K562 (cell line): Measurements from ENCODE around the gene KLHL22. TPM values are rescaled to one million over a fixed set of nuclear protein-coding genes. Genes with fewer than 3 reads are reported as not detected.

Experiments
- ATAC-seq: fragments of 200-7000 bp; cut with Tn5 transposase; 3 replicates; pipeline ENCODE4 v1.9.1; 2020; ENCODE audit warnings: moderate library complexity
- BruUV-seq: library from RNA; stranded (reverse); fragments of 400-500 nt; replicated peaks from 2 replicates; lab custom pipeline; 2021; lab: Mats Ljungman, UMichigan
- CTCF ChIA-PET: fragments of 300-600 bp; formaldehyde crosslinking; extraction: SDS; loops from one replicate; lab custom pipeline; 2021; ENCODE audit warnings: low intra/inter-chr PET ratio; lab: Yijun Ruan, JAX
- POLR2A ChIA-PET: fragments of 300-600, 350-650 bp; sonication (Branson Sonifier 250); formaldehyde crosslinking; extraction: SDS; loops from one replicate; lab custom pipeline; 2021; ENCODE audit warnings: antibody characterized with exemption, inconsistent platforms; lab: Yijun Ruan, JAX
- DNase-seq, 4 experiments: peaks; one replicate each; pipeline versions ENCODE4 v3.0.0 to v3.0.0-alpha.2; 2011 to 2018; ENCODE audit warnings: low spot score in 3 of 4, mixed read lengths in 3 of 4; ENCODE audit errors: extremely low read depth in 1 of 4
- FAIRE-seq: peaks from 2 replicates; lab custom pipeline; 2011; peaks lifted over from hg19 to GRCh38; lab: Jason Lieb, UNC
- H2AFZ ChIP-seq: 2 replicates; pipeline ENCODE4 v1.6.0; 2011; ENCODE audit warnings: low read depth, low read length, control low read depth, inconsistent platforms
- H3K27ac ChIP-seq: fragments of 200-600 bp; 3 replicates; pipeline ENCODE4 v1.8.0; 2011; ENCODE audit warnings: low read depth, mild to moderate bottlenecking, control low read depth, inconsistent platforms, low read length, moderate library complexity, mixed read lengths; ENCODE audit errors: extremely low read depth
- H3K27me3 ChIP-seq, 2 experiments: fragments of 300-600 bp in 1 of 2; 2 replicates in 1 of 2; 3 replicates in 1 of 2; pipeline versions ENCODE4 v1.6.0 to v1.8.0; 2011; ENCODE audit warnings: inconsistent platforms in 2 of 2, low read length in 2 of 2, mild to moderate bottlenecking in 1 of 2, mixed read lengths in 1 of 2, moderate library complexity in 1 of 2; ENCODE audit not compliant: control insufficient read depth in 2 of 2, insufficient read depth in 2 of 2
- H3K36me3 ChIP-seq: fragments of 300-600 bp; 3 replicates; pipeline ENCODE4 v1.8.0; 2011; ENCODE audit warnings: mild to moderate bottlenecking, low read length, inconsistent platforms; ENCODE audit not compliant: control insufficient read depth, insufficient read depth
- H3K4me1 ChIP-seq, 2 experiments: fragments of 200-600 bp in 1 of 2; replicated peaks in 1 of 2; 2 replicates in 1 of 2; 3 replicates in 1 of 2; pipeline versions ENCODE4 v1.5.1 to v1.8.0; 2011; ENCODE audit warnings: inconsistent platforms in 2 of 2, low read length in 2 of 2, mild to moderate bottlenecking in 1 of 2, mixed read lengths in 1 of 2, moderate library complexity in 1 of 2; ENCODE audit not compliant: control insufficient read depth in 2 of 2, insufficient read depth in 2 of 2
- H3K4me2 ChIP-seq: 2 replicates; pipeline ENCODE4 v1.6.1; 2011; ENCODE audit warnings: low read length, control low read depth, inconsistent platforms, mixed read lengths; ENCODE audit not compliant: insufficient read depth
- H3K4me3 ChIP-seq: fragments of 200-600 bp; sonication (generic), shearing (Covaris generic); 2 replicates; pipeline ENCODE4 v1.5.1; 2016; ENCODE audit warnings: control low read depth, inconsistent platforms
- H3K79me2 ChIP-seq: fragments of 200-600 bp; 3 replicates; pipeline ENCODE4 v1.8.0; 2011; ENCODE audit warnings: low read length, inconsistent platforms; ENCODE audit not compliant: control insufficient read depth, insufficient read depth
- H3K9ac ChIP-seq, 2 experiments: 2 replicates each; pipeline versions ENCODE4 v1.6.0 to v1.6.1; 2011; ENCODE audit warnings: low read depth in 2 of 2, low read length in 2 of 2, control low read depth in 1 of 2, inconsistent platforms in 1 of 2, mild to moderate bottlenecking in 1 of 2, mixed read lengths in 1 of 2; ENCODE audit not compliant: insufficient read depth in 1 of 2
- H3K9me1 ChIP-seq: one replicate; pipeline ENCODE4 v1.6.0; 2011; ENCODE audit warnings: inconsistent platforms, mild to moderate bottlenecking, low read length, moderate library complexity; ENCODE audit not compliant: control insufficient read depth, insufficient read depth
- H3K9me3 ChIP-seq: replicated peaks from 2 replicates; pipeline ENCODE4 v1.5.1; 2011; ENCODE audit warnings: low read depth, low read length, inconsistent platforms; ENCODE audit not compliant: control insufficient read depth, insufficient read depth
- H4K20me1 ChIP-seq: replicated peaks from 2 replicates; pipeline ENCODE4 v1.6.1; 2011; ENCODE audit warnings: low read length, inconsistent platforms, mixed read lengths; ENCODE audit not compliant: control insufficient read depth, insufficient read depth
- CEBPZ ChIP-seq: fragments of 150-350 bp; IDR thresholded peaks from 2 replicates; pipeline ENCODE4 v1.6.1; 2014; ENCODE audit warnings: low read depth, mild to moderate bottlenecking, low read length, borderline replicate concordance
- CUX1 ChIP-seq: fragments of 200-800 bp; sonication (Bioruptor generic); IDR thresholded peaks from 2 replicates; pipeline ENCODE4 v1.6.1; 2016; ENCODE audit warnings: missing genetic modification characterization, missing compliant biosample characterization
- ETV1 ChIP-seq: fragments of 450-650 bp; conservative IDR thresholded peaks from 2 replicates; pipeline ENCODE4 v1.6.1; 2016; ENCODE audit warnings: missing genetic modification characterization, control low read depth, low read depth, missing compliant biosample characterization
- FOXM1 ChIP-seq, 2 experiments: fragments of 450-650 bp in 1 of 2; sonication (generic) in 1 of 2; formaldehyde crosslinking in 1 of 2; IDR thresholded peaks; 2 replicates each; pipeline versions ENCODE4 v1.6.1 to v1.9.0; 2017 to 2022; ENCODE audit warnings: low read depth in 2 of 2, mild to moderate bottlenecking in 2 of 2, missing genetic modification reagents in 1 of 2, moderate library complexity in 1 of 2
- NCOA4 ChIP-seq: fragments of 450-650 bp; IDR thresholded peaks from 2 replicates; pipeline ENCODE4 v1.6.1; 2018; ENCODE audit warnings: mild to moderate bottlenecking; ENCODE audit not compliant: partially characterized antibody
- NUFIP1 ChIP-seq: fragments of 450-650 bp; IDR thresholded peaks from 2 replicates; pipeline ENCODE4 v1.6.1; 2018; ENCODE audit not compliant: partially characterized antibody
- RAD21 ChIP-seq, 2 experiments: fragments of 250-450 bp in 1 of 2; fragments of 450-650 bp in 1 of 2; sonication (Bioruptor Pico) in 1 of 2; formaldehyde crosslinking in 1 of 2; IDR thresholded peaks in 1 of 2; conservative IDR thresholded peaks in 1 of 2; 2 replicates each; pipeline versions ENCODE4 v1.4.0 to v1.8.0; 2020 to 2022; ENCODE audit warnings: mild to moderate bottlenecking in 2 of 2, moderate library complexity in 1 of 2
- SP1 ChIP-seq: sonication (generic); formaldehyde crosslinking; IDR thresholded peaks from 2 replicates; pipeline ENCODE4 v1.8.1; 2022; ENCODE audit warnings: mild to moderate bottlenecking, missing genetic modification reagents
- ZNF431 ChIP-seq: sonication (generic); formaldehyde crosslinking; IDR thresholded peaks from 2 replicates; pipeline ENCODE4 v1.8.0; 2022; ENCODE audit warnings: mild to moderate bottlenecking, missing genetic modification reagents
- ZNF77 ChIP-seq: fragments of 250-450 bp; sonication (Bioruptor Pico); IDR thresholded peaks from 2 replicates; pipeline ENCODE4 v1.5.0; 2020
- WGBS: fragments of 100-300 bp; shearing (Covaris generic); methylation state at CpG from one replicate; pipeline ENCODE4 v1.1.6; 2016; ENCODE audit warnings: low coverage, mixed read lengths; ENCODE audit not compliant: insufficient coverage; ENCODE audit errors: missing lambda C conversion rate; 5-methylcytosine and 5-hydroxymethylcytosine counted together
- in situ Hi-C: fragments of 300-500 bp; cut with MboI; formaldehyde crosslinking; loops from 4 replicates; pipeline ENCODE4 v1.15.0; 2018; ENCODE audit warnings: inconsistent platforms, mixed read lengths
- intact Hi-C: fragments of 100-400 bp; cut with micrococcal nuclease; formaldehyde crosslinking; loops from 2 replicates; pipeline ENCODE4 v1.14.2; 2022
- polyA plus RNA-seq, 8 experiments: library from polyadenylated mRNA; depleted of rRNA in 4 of 8; stranded (reverse) in 5 of 8; unstranded in 3 of 8; fragments of >200 nt; fragmentation: Nextera tagmentation in 2 of 8; fragmentation: Illumina TruSeq in 1 of 8; extraction: Ambion mirVana in 2 of 8; extraction: Trizol in 1 of 8; gene quantifications; 2 replicates each; pipeline versions ENCODE4 v1.2.1 to v1.2.3, GENCODE V29; 2011 to 2014; ENCODE audit warnings: inconsistent platforms in 1 of 8, missing spikeins in 1 of 8
- total RNA-seq, 7 experiments: library from RNA; depleted of rRNA in 6 of 7; stranded (reverse); fragments of >200 nt in 6 of 7; fragmentation: Illumina TruSeq in 2 of 7; extraction: Trizol in 2 of 7; gene quantifications; 2 replicates each; pipeline versions ENCODE4 v1.2.1 to v1.2.3, GENCODE V29; 2011 to 2021; ENCODE audit warnings: low replicate concordance in 1 of 7

KLHL22 gene
- total and polyA plus RNA-seq, 9 of the 15 experiments (the other 6 are each of a cell fraction or from before 2014, with no cell fraction given) = 1.3 to 25.6 (median 15.2) TPM

DNA sequence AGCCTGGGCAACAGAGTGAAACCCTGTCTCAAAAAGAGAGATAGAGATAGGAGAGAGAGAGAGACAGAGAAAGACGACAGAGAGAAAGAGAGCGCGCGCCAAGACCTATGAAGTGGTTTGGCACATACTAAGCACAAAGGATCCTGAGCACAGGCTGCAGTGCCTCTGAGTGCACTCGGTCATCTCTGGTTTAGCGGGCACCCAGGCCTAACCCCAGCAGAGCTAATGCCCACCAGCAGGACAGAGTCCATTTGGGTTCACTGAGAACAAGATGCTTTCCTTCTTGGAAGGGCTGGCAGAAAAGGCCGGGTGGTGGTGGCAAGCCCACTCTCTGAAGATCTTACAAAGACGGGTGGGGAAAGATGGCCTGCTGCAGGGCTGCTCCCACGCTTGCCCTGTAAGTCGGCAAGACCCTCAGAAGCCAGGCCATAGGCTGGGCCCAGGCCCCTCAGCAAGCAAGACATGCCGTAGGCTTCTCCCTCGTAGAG lies 61.3 kb downstream of the KLHL22 start:
- Histone ChIP-seq H3K27ac (no peak overlapping the region), H3K9me3 (no peaks in the 10 kb centered on the region), H3K4me1 (peaks cover 8 to 60% of the 10 kb centered on the region in 2 experiments), H3K36me3 (no peaks in the 10 kb centered on the region), H4K20me1 (peaks cover 51% of the 10 kb centered on the region), H3K79me2 (no peaks in the 10 kb centered on the region), H3K27me3 (peaks cover 50 to 90% of the 10 kb centered on the region in 2 experiments), H3K4me3 (no peak overlapping the region), H2AFZ (no peak overlapping the region), H3K9me1 (peaks cover 7% of the 10 kb centered on the region), H3K9ac (no peak overlapping the region), H3K4me2 (no peak overlapping the region)
- 38% methylated on average over 12 of the region's 12 CpGs for WGBS
- FAIRE-seq (no peak), DNase-seq (no peak), ATAC-seq (no peak)
- in situ Hi-C loops = no loop called here
- POLR2A ChIA-PET = interaction anchor here (0.7 to 6.6 kb wide), 11 partner anchors 11 to 89 kb away, joined by 3 to 46 read pairs (median 3); no protein-coding TSS in a partner anchor
- no TSS peak for BruUV-seq
- intact Hi-C loops = no loop called here
- CTCF ChIA-PET = no interaction called here
- TF ChIP-seq NCOA4 (no peak), ETV1 (tag) (no peak), FOXM1 (IDR thresholded peaks at IDR 0.05; ENCODE audit: low read depth) (no peak), FOXM1 (CRISPR knock-in tag; IDR thresholded peaks at IDR 0.05; ENCODE audit: low read depth) (no peak), CUX1 (no peak), NUFIP1 (no peak), RAD21 (CRISPR knock-in tag; conservative IDR thresholded peaks at IDR 0.05 in 1 of 2, IDR thresholded peaks at IDR 0.05 in 1 of 2) (no peak), CEBPZ (no peak), SP1 (CRISPR knock-in tag) (no peak), ZNF431 (CRISPR knock-in tag) (no peak), ZNF77 (CRISPR knock-in tag) (no peak)
